Nephron (organoid): ENCODE measurements around the gene TRAPPC10.

Source experiments
- H3K27ac Mint-ChIP-seq, 3 experiments: 2 replicates each; pipeline ENCODE4 v1.8.0; 2020; ENCODE audit warnings: mixed read lengths in 3 of 3, mild to moderate bottlenecking in 2 of 3, moderate library complexity in 1 of 3
- H3K27me3 Mint-ChIP-seq: 2 replicates; pipeline ENCODE4 v1.8.0; 2021; ENCODE audit warnings: low read depth, mild to moderate bottlenecking, moderate library complexity, mixed read lengths
- H3K36me3 Mint-ChIP-seq: 2 replicates; pipeline ENCODE4 v1.8.0; 2020; ENCODE audit warnings: low read depth, mixed read lengths
- H3K4me1 Mint-ChIP-seq: 2 replicates; pipeline ENCODE4 v1.8.0; 2020; ENCODE audit warnings: mixed read lengths
- H3K4me3 Mint-ChIP-seq, 3 experiments: 2 replicates each; pipeline ENCODE4 v1.8.0; 2020; ENCODE audit warnings: mild to moderate bottlenecking in 3 of 3, mixed read lengths in 3 of 3, moderate library complexity in 2 of 3
- H3K9me3 Mint-ChIP-seq: 2 replicates; pipeline ENCODE4 v1.8.0; 2020; ENCODE audit warnings: mixed read lengths
- TF ChIP-seq, protein P1 (sequence below), 3 experiments: fragments of 200-600 bp; sonication (generic); IDR thresholded peaks; one replicate each; pipeline ENCODE4 v1.5.0; 2021; ENCODE audit warnings: antibody characterized with exemption in 3 of 3; ENCODE audit not compliant: unreplicated experiment in 3 of 3

TRAPPC10 gene

GRCh38 chr21:43988506-43989230 is 23.4 kb upstream of the TRAPPC10 start:
- Mint-ChIP-seq H3K4me1 (peaks cover 27% of the 10 kb centered on the region), H3K9me3 (no peaks in the 10 kb centered on the region), H3K27me3 (peaks cover 9% of the 10 kb centered on the region), H3K27ac (no peak overlapping the region), H3K36me3 (no peaks in the 10 kb centered on the region), H3K4me3 (no peak overlapping the region)
- TF ChIP-seq, protein P1, sequence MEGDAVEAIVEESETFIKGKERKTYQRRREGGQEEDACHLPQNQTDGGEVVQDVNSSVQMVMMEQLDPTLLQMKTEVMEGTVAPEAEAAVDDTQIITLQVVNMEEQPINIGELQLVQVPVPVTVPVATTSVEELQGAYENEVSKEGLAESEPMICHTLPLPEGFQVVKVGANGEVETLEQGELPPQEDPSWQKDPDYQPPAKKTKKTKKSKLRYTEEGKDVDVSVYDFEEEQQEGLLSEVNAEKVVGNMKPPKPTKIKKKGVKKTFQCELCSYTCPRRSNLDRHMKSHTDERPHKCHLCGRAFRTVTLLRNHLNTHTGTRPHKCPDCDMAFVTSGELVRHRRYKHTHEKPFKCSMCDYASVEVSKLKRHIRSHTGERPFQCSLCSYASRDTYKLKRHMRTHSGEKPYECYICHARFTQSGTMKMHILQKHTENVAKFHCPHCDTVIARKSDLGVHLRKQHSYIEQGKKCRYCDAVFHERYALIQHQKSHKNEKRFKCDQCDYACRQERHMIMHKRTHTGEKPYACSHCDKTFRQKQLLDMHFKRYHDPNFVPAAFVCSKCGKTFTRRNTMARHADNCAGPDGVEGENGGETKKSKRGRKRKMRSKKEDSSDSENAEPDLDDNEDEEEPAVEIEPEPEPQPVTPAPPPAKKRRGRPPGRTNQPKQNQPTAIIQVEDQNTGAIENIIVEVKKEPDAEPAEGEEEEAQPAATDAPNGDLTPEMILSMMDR (IDR thresholded peaks at IDR 0.05; ENCODE audit: unreplicated experiment in 3 of 3): no peak

DNA sequence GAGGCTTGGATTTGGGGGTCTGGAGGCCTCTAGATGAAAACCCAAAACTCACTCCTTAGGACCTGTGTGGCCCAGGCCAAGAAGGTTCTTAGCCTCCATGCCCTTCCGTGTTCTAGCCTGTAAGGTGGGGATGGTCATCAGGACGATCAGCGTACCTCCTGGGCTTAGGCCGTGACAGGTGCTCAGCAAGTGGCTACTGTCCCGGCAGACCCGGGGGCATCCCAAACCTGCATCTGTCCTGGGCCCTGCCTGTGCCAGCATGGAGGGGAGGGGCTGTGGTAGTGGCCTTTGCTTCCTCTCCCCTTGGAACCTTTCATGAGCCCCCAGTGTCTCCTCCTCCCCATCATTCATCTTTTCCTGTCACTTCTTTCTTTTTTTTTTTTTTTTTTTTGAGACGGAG is 22.7 kb upstream of the TRAPPC10 start:
- peaks cover 9% of the 10 kb centered on the region for H3K27me3 Mint-ChIP-seq
- TF ChIP-seq, protein P1 (IDR thresholded peaks at IDR 0.05; ENCODE audit: unreplicated experiment in 3 of 3): no peak
- H3K9me3 Mint-ChIP-seq: no peaks in the 10 kb centered on the region
- H3K4me3 Mint-ChIP-seq: no peak overlapping the region
- H3K36me3 Mint-ChIP-seq: no peaks in the 10 kb centered on the region
- peaks cover 19% of the 10 kb centered on the region for H3K4me1 Mint-ChIP-seq
- H3K27ac Mint-ChIP-seq: no peak overlapping the region

GRCh38 chr21:43991447-43991991 is 20.6 kb upstream of the TRAPPC10 start:
- no peaks in the 10 kb centered on the region for H3K9me3 Mint-ChIP-seq
- H3K4me1 Mint-ChIP-seq: peaks cover 4% of the 10 kb centered on the region
- TF ChIP-seq, protein P1 (IDR thresholded peaks at IDR 0.05; ENCODE audit: unreplicated experiment in 3 of 3): no peak
- no peak overlapping the region for H3K27ac Mint-ChIP-seq
- no peaks in the 10 kb centered on the region for H3K36me3 Mint-ChIP-seq
- H3K4me3 Mint-ChIP-seq: no peak overlapping the region
- H3K27me3 Mint-ChIP-seq: no peaks in the 10 kb centered on the region

DNA sequence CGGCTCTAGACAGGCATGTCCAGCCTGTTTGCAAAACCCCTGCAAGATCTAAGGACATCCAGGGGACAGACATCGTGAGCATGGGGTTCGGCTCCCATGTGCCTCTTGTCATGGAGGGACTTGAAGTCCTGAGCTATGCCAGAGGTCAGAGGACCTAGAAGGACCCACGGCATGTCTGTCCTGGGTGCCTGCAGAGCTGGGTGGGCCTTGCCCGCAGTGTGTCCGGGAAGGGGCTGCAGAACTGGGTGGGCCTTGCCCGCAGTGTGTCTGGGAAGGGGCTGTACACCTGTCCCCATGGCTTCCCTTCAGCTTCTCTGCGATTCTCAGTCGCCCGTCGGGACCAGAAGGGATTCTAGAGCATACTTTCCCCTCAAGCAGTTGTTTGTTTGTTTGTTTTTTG is 20.0 kb upstream of the TRAPPC10 start:
- no peak overlapping the region for H3K27ac Mint-ChIP-seq
- H3K36me3 Mint-ChIP-seq: no peaks in the 10 kb centered on the region
- no peaks in the 10 kb centered on the region for H3K9me3 Mint-ChIP-seq
- TF ChIP-seq, protein P1 (IDR thresholded peaks at IDR 0.05; ENCODE audit: unreplicated experiment in 3 of 3): no peak
- no peaks in the 10 kb centered on the region for H3K4me1 Mint-ChIP-seq
- no peak overlapping the region for H3K4me3 Mint-ChIP-seq
- H3K27me3 Mint-ChIP-seq: no peaks in the 10 kb centered on the region

- H3K27ac Mint-ChIP-seq: no peak overlapping the region
- TF ChIP-seq, protein P1 (IDR thresholded peaks at IDR 0.05; ENCODE audit: unreplicated experiment in 3 of 3): no peak
- H3K4me3 Mint-ChIP-seq: no peak overlapping the region
- H3K27me3 Mint-ChIP-seq: no peaks in the 10 kb centered on the region
- no peaks in the 10 kb centered on the region for H3K4me1 Mint-ChIP-seq
- no peaks in the 10 kb centered on the region for H3K9me3 Mint-ChIP-seq
- no peaks in the 10 kb centered on the region for H3K36me3 Mint-ChIP-seq
Observed at GRCh38 chr21:43993420-43993934, 18.6 kb upstream of the TRAPPC10 start.

GRCh38 chr21:43994085-43994484 is 18.0 kb upstream of the TRAPPC10 start:
- Mint-ChIP-seq H3K36me3 (no peaks in the 10 kb centered on the region), H3K27ac (no peak overlapping the region), H3K27me3 (no peaks in the 10 kb centered on the region), H3K4me1 (no peaks in the 10 kb centered on the region), H3K9me3 (no peaks in the 10 kb centered on the region), H3K4me3 (no peak overlapping the region)
- TF ChIP-seq, protein P1 (IDR thresholded peaks at IDR 0.05; ENCODE audit: unreplicated experiment in 3 of 3): no peak
